ENCODE measurements around the gene HERC3. TPM values are rescaled to one million over a fixed set of nuclear protein-coding genes. Genes with fewer than 3 reads are reported as not detected.

The HERC3 gene
- total RNA-seq, 4 donors from 2014 or later: 37.4 to 75.4 (median 47.8) TPM

GRCh38 chr4:88621763-88622327 is 29.6 kb downstream of the HERC3 start:
- Histone ChIP-seq H3K27ac (no peak overlapping the region), H3K4me3 (replicated peaks in 1 of 3) (no peak overlapping the region), H3K4me1 (peaks cover 27 to 38% of the 10 kb centered on the region in 2 donors), H3K9me3 (no peaks in the 10 kb centered on the region), H3K27me3 (no peaks in the 10 kb centered on the region), H3K36me3 (no peaks in the 10 kb centered on the region)
- DNase-seq: no peak
- WGBS, 2 donors: 97 to 98% methylated on average over 2 of the region's 2 CpGs
- TF ChIP-seq CTCF (IDR thresholded peaks at IDR 0.05) (no peak), POLR2A (IDR thresholded peaks at IDR 0.05) (no peak)
- intact Hi-C loops (cut with DNase I): no loop called here

GRCh38 chr4:88623097-88623496 is 30.8 kb downstream of the HERC3 start:
- Histone ChIP-seq H3K9me3 (no peaks in the 10 kb centered on the region), H3K27ac (no peak overlapping the region), H3K4me3 (replicated peaks in 1 of 3) (no peak overlapping the region), H3K36me3 (no peaks in the 10 kb centered on the region), H3K4me1 (peaks cover 23 to 28% of the 10 kb centered on the region in 2 donors), H3K27me3 (no peaks in the 10 kb centered on the region)
- TF ChIP-seq POLR2A (IDR thresholded peaks at IDR 0.05) (no peak), CTCF (IDR thresholded peaks at IDR 0.05) (no peak)
- WGBS, 2 donors: 92 to 95% methylated on average over 3 of the region's 3 CpGs
- intact Hi-C loops (cut with DNase I): no loop called here
- no peak for DNase-seq

- WGBS, 2 donors: 91 to 92% methylated on average over 8 of the region's 8 CpGs
- intact Hi-C loops (cut with DNase I): no loop called here
- no peaks in the 10 kb centered on the region for H3K27me3 ChIP-seq
- H3K9me3 ChIP-seq: no peaks in the 10 kb centered on the region
- TF ChIP-seq POLR2A (IDR thresholded peaks at IDR 0.05) (no peak), CTCF (IDR thresholded peaks at IDR 0.05) (no peak)
- no peak for DNase-seq
- H3K36me3 ChIP-seq: no peaks in the 10 kb centered on the region
- H3K4me1 ChIP-seq: peaks cover 0 to 15% of the 10 kb centered on the region in 2 donors
- no peak overlapping the region for H3K27ac ChIP-seq
- no peak overlapping the region for H3K4me3 ChIP-seq (replicated peaks in 1 of 3)
Measured at GRCh38 chr4:88628746-88629145, 36.5 kb downstream of the HERC3 start.

- peaks cover 4 to 24% of the 10 kb centered on the region in 2 donors for H3K4me1 ChIP-seq
- TF ChIP-seq CTCF (IDR thresholded peaks at IDR 0.05): no peak
- no peak for TF ChIP-seq POLR2A (IDR thresholded peaks at IDR 0.05)
Measured at GRCh38 chr4:88629826-88630225, 37.5 kb downstream of the HERC3 start.

GRCh38 chr4:88630756-88631155 is 38.5 kb downstream of the HERC3 start:
- DNase-seq: no peak
- Histone ChIP-seq H3K4me1 (peaks cover 4 to 27% of the 10 kb centered on the region in 2 donors), H3K36me3 (no peaks in the 10 kb centered on the region), H3K27ac (no peak overlapping the region), H3K4me3 (replicated peaks in 1 of 3) (no peak overlapping the region), H3K9me3 (no peaks in the 10 kb centered on the region), H3K27me3 (no peaks in the 10 kb centered on the region)
- intact Hi-C loops (cut with DNase I): no loop called here
- WGBS, 2 donors: 65 to 97% methylated on average over 2 of the region's 2 CpGs
- no peak for TF ChIP-seq CTCF (IDR thresholded peaks at IDR 0.05)
- no peak for TF ChIP-seq POLR2A (IDR thresholded peaks at IDR 0.05)

More at GRCh38 chr4:88629826-88630225, 37.5 kb downstream of the HERC3 start:
- no peak overlapping the region for H3K4me3 ChIP-seq (replicated peaks in 1 of 3)
- H3K9me3 ChIP-seq: no peaks in the 10 kb centered on the region
- H3K27me3 ChIP-seq: no peaks in the 10 kb centered on the region
- no peak overlapping the region for H3K27ac ChIP-seq
- H3K36me3 ChIP-seq: no peaks in the 10 kb centered on the region
- no peak for DNase-seq
- intact Hi-C loops (cut with DNase I): no loop called here

All from thyroid gland (tissue), 4 donors.